SK-N-SH treated with all-trans-retinoic acid at 6 μM for 48 hours (cell line): ENCODE results near the gene SLC25A36.

ENCODE experiments used
- ARNTL ChIP-seq: fragments of 450-650 bp; formaldehyde crosslinking; IDR thresholded peaks from 2 replicates; pipeline ENCODE4 v1.5.0; 2020; ENCODE audit warnings: low read depth, mild to moderate bottlenecking, moderate library complexity, borderline replicate concordance
- BACH2 ChIP-seq: fragments of 250-450 bp; sonication (Bioruptor Pico); IDR thresholded peaks from 2 replicates; pipeline ENCODE4 v1.9.0; 2021; ENCODE audit warnings: mild to moderate bottlenecking, borderline replicate concordance
- ISL1 ChIP-seq: fragments of 250-450 bp; sonication (Bioruptor Pico); IDR thresholded peaks from 2 replicates; pipeline ENCODE4 v2.1.2; 2022; ENCODE audit warnings: mild to moderate bottlenecking, moderate library complexity
- POU6F1 ChIP-seq: fragments of 250-450 bp; sonication (Bioruptor Pico); IDR thresholded peaks from 2 replicates; pipeline ENCODE4 v1.8.0; 2021; ENCODE audit warnings: low read depth, mild to moderate bottlenecking, moderate library complexity, borderline replicate concordance
- TOX ChIP-seq: fragments of 250-450 bp; sonication (Bioruptor Pico); IDR thresholded peaks from 2 replicates; pipeline ENCODE4 v1.8.0; 2021; ENCODE audit warnings: mild to moderate bottlenecking, moderate library complexity, borderline replicate concordance
- TF ChIP-seq, protein P1 (sequence below): fragments of 250-450 bp; sonication (Bioruptor Pico); IDR thresholded peaks from 2 replicates; pipeline ENCODE4 v1.8.0; 2020; ENCODE audit warnings: mild to moderate bottlenecking, moderate library complexity, borderline replicate concordance

- TF ChIP-seq TOX (CRISPR knock-in tag) = no peak
- TF ChIP-seq, protein P1, sequence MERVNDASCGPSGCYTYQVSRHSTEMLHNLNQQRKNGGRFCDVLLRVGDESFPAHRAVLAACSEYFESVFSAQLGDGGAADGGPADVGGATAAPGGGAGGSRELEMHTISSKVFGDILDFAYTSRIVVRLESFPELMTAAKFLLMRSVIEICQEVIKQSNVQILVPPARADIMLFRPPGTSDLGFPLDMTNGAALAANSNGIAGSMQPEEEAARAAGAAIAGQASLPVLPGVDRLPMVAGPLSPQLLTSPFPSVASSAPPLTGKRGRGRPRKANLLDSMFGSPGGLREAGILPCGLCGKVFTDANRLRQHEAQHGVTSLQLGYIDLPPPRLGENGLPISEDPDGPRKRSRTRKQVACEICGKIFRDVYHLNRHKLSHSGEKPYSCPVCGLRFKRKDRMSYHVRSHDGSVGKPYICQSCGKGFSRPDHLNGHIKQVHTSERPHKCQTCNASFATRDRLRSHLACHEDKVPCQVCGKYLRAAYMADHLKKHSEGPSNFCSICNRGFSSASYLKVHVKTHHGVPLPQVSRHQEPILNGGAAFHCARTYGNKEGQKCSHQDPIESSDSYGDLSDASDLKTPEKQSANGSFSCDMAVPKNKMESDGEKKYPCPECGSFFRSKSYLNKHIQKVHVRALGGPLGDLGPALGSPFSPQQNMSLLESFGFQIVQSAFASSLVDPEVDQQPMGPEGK (CRISPR knock-in tag) = no peak
- no peak for TF ChIP-seq BACH2
- no peak for TF ChIP-seq POU6F1 (CRISPR knock-in tag)
- no peak for TF ChIP-seq ISL1 (CRISPR knock-in tag)
- no peak for TF ChIP-seq ARNTL (CRISPR knock-in tag)
These were observed 44.6 kb upstream of the SLC25A36 start for GRCh38 chr3:140896997-140897396.
